K562 (cell line): ENCODE data around the gene MRPL58. TPM values are rescaled to one million over a fixed set of nuclear protein-coding genes. Genes with fewer than 3 reads are reported as not detected.
A peak's percentile ranks its signal among the peaks of the same experiment; 100 is the strongest.

Experiments
- ADNP ChIP-seq: fragments of 200-800 bp; sonication (Bioruptor generic); IDR thresholded peaks from 2 replicates; pipeline ENCODE4 v1.6.1; 2016; ENCODE audit warnings: missing genetic modification characterization, missing compliant biosample characterization
- ARHGAP35 ChIP-seq: fragments of 450-650 bp; IDR thresholded peaks from 2 replicates; pipeline ENCODE4 v1.6.1; 2018; ENCODE audit not compliant: partially characterized antibody
- BACH1 ChIP-seq: fragments of 200-800 bp; sonication (Bioruptor generic); IDR thresholded peaks from 2 replicates; pipeline ENCODE4 v1.6.1; 2016; ENCODE audit warnings: missing genetic modification characterization, missing compliant biosample characterization
- E2F3 ChIP-seq: fragments of 250-450 bp; sonication (Bioruptor Pico); IDR thresholded peaks from 2 replicates; pipeline ENCODE4 v1.4.0; 2020; ENCODE audit warnings: mild to moderate bottlenecking
- HNRNPL ChIP-seq: fragments of 200-400 bp; formaldehyde crosslinking; IDR thresholded peaks from 2 replicates; pipeline ENCODE4 v1.6.1; 2017; ENCODE audit warnings: low read depth, mild to moderate bottlenecking, low read length
- HOMEZ ChIP-seq: fragments of 250-450 bp; sonication (Bioruptor Pico); IDR thresholded peaks from 2 replicates; pipeline ENCODE4 v1.4.0; 2020; ENCODE audit warnings: mild to moderate bottlenecking, moderate library complexity
- NCOA6 ChIP-seq: fragments of 450-650 bp; IDR thresholded peaks from 2 replicates; pipeline ENCODE4 v1.6.1; 2017; ENCODE audit warnings: mild to moderate bottlenecking
- POLR2AphosphoS2 ChIP-seq: IDR thresholded peaks from 2 replicates; pipeline ENCODE4 v1.6.1; 2012; ENCODE audit warnings: low read length, improper control_type of control experiment
- PRDM10 ChIP-seq: fragments of 450-650 bp; IDR thresholded peaks from 2 replicates; pipeline ENCODE4 v1.6.1; 2018; ENCODE audit not compliant: partially characterized antibody
- PRMT5 ChIP-seq: sonication (generic); formaldehyde crosslinking; IDR thresholded peaks from 2 replicates; pipeline ENCODE4 v1.5.0; 2020; ENCODE audit warnings: missing genetic modification reagents
- RREB1 ChIP-seq: fragments of 250-450 bp; sonication (Bioruptor Pico); IDR thresholded peaks from 2 replicates; pipeline ENCODE4 v1.4.0; 2020
- SAP30 ChIP-seq: fragments of 200-600 bp; sonication (generic); IDR thresholded peaks from 2 replicates; pipeline ENCODE4 v1.6.1; 2012; ENCODE audit warnings: borderline replicate concordance, low read depth, mild to moderate bottlenecking, moderate library complexity, low read length, control low read depth, inconsistent platforms; ENCODE audit not compliant: insufficient read depth, poor library complexity, severe bottlenecking
- ZBTB17 ChIP-seq: fragments of 450-650 bp; formaldehyde crosslinking; IDR thresholded peaks from 2 replicates; pipeline ENCODE4 v1.4.0; 2020; ENCODE audit warnings: mild to moderate bottlenecking
- ZNF282 ChIP-seq: sonication (generic); formaldehyde crosslinking; IDR thresholded peaks from 2 replicates; pipeline ENCODE4 v1.8.1; 2023; ENCODE audit warnings: missing genetic modification reagents
- ZNF431 ChIP-seq: sonication (generic); formaldehyde crosslinking; IDR thresholded peaks from 2 replicates; pipeline ENCODE4 v1.8.0; 2022; ENCODE audit warnings: mild to moderate bottlenecking, missing genetic modification reagents
- ZNF584 ChIP-seq: fragments of 200-800 bp; sonication (Bioruptor generic); IDR thresholded peaks from 2 replicates; pipeline ENCODE4 v1.6.1; 2016; ENCODE audit warnings: low read depth, mild to moderate bottlenecking, missing genetic modification characterization, missing compliant biosample characterization
- polyA plus RNA-seq, 8 experiments: library from polyadenylated mRNA; depleted of rRNA in 4 of 8; stranded (reverse) in 5 of 8; unstranded in 3 of 8; fragments of >200 nt; fragmentation: Nextera tagmentation in 2 of 8; fragmentation: Illumina TruSeq in 1 of 8; extraction: Ambion mirVana in 2 of 8; extraction: Trizol in 1 of 8; gene quantifications; 2 replicates each; pipeline versions ENCODE4 v1.2.1 to v1.2.3, GENCODE V29; 2011 to 2014; ENCODE audit warnings: inconsistent platforms in 1 of 8, missing spikeins in 1 of 8
- total RNA-seq, 7 experiments: library from RNA; depleted of rRNA in 6 of 7; stranded (reverse); fragments of >200 nt in 6 of 7; fragmentation: Illumina TruSeq in 2 of 7; extraction: Trizol in 2 of 7; gene quantifications; 2 replicates each; pipeline versions ENCODE4 v1.2.1 to v1.2.3, GENCODE V29; 2011 to 2021; ENCODE audit warnings: low replicate concordance in 1 of 7

Gene MRPL58
- total and polyA plus RNA-seq, 9 of the 15 experiments (the other 6 are each of a cell fraction or from before 2014, with no cell fraction given), result 30.8 to 107 (median 72.4) TPM

- TF ChIP-seq PRDM10 (peak; percentile 67), HOMEZ (no peak), SAP30 (peak; percentile 79), ZNF282 (CRISPR knock-in tag) (no peak), POLR2AphosphoS2 (no peak), ZNF584 (CRISPR knock-in tag) (no peak; the same call in 1 of the 2 replicates), ARHGAP35 (no peak), BACH1 (tag) (no peak), HNRNPL (peak; percentile 90), PRMT5 (CRISPR knock-in tag) (no peak), NCOA6 (no peak), E2F3 (CRISPR knock-in tag) (0 out of 2 replicates have a peak, but pooled peaks have one; percentile 37), ZBTB17 (CRISPR knock-in tag) (peak; percentile 90), ADNP (tag) (no peak), ZNF431 (CRISPR knock-in tag) (0 out of 2 replicates have a peak, but pooled peaks have one; percentile 9), RREB1 (CRISPR knock-in tag) (no peak)
Observed at GRCh38 chr17:74981979-74982662, 30.3 kb upstream of the MRPL58 start (continued).
